Astrocyte of the cerebellum (primary cell): ENCODE data around the gene MTHFD1L.

Experiments used
- DNase-seq: peaks from one replicate; pipeline ENCODE4 v3.0.0-alpha.2; 2011; ENCODE audit warnings: low read depth
- H3K4me3 ChIP-seq: 2 replicates; pipeline ENCODE4 v1.5.1; 2011; ENCODE audit warnings: mild to moderate bottlenecking, low read depth, low read length, moderate library complexity
- CTCF ChIP-seq: IDR thresholded peaks from 2 replicates; pipeline ENCODE4 v1.5.1; 2012; ENCODE audit warnings: low read length, low read depth, moderate library complexity, mild to moderate bottlenecking; ENCODE audit errors: missing control alignments
- in situ Hi-C: cut with HindIII; loops from 2 replicates; pipeline ENCODE4 v1.10.0; 2017; ENCODE audit warnings: low sequenced_read_pairs

The MTHFD1L gene

GRCh38 chr6:151141685-151142084 is 276.2 kb downstream of the MTHFD1L start:
- no peak for DNase-seq
- no peak for TF ChIP-seq CTCF
- no peak overlapping the region for H3K4me3 ChIP-seq
- in situ Hi-C loops = no loop called here

- DNase-seq = no peak
- no peak overlapping the region for H3K4me3 ChIP-seq
- in situ Hi-C loops = no loop called here
- no peak for TF ChIP-seq CTCF
These were observed 277.2 kb downstream of the MTHFD1L start for GRCh38 chr6:151142676-151143075.

- H3K4me3 ChIP-seq = no peak overlapping the region
- in situ Hi-C loops = no loop called here
- TF ChIP-seq CTCF = no peak
- no peak for DNase-seq
These were observed 277.8 kb downstream of the MTHFD1L start for GRCh38 chr6:151143337-151143736.

- H3K4me3 ChIP-seq = no peak overlapping the region
- no peak for DNase-seq
- TF ChIP-seq CTCF = no peak
- in situ Hi-C loops = no loop called here
These were observed 278.3 kb downstream of the MTHFD1L start for GRCh38 chr6:151143806-151144205.

GRCh38 chr6:151147118-151147832 is 281.8 kb downstream of the MTHFD1L start:
- in situ Hi-C loops = no loop called here
- H3K4me3 ChIP-seq = no peak overlapping the region
- no peak for TF ChIP-seq CTCF
- no peak for DNase-seq

- DNase-seq = no peak
- in situ Hi-C loops = no loop called here
- TF ChIP-seq CTCF = no peak
- H3K4me3 ChIP-seq = no peak overlapping the region
These were observed 282.6 kb downstream of the MTHFD1L start for GRCh38 chr6:151148111-151148510.
